Measurements from ENCODE around the gene ICE2.

- TF ChIP-seq YY1 (IDR thresholded peaks at IDR 0.05; ENCODE audit: insufficient read depth, insufficient read length) (no peak), ZNF274 (IDR thresholded peaks at IDR 0.05; ENCODE audit: low read depth, low read length) (no peak)
Observed at GRCh38 chr15:60396958-60397771, 81.8 kb downstream of the ICE2 start.
